ENCODE data around the gene SIAE.

SIAE gene

GRCh38 chr11:124716591-124716990 lies 43.1 kb upstream of the SIAE start:
- TF ChIP-seq CTCF (IDR thresholded peaks at IDR 0.05; ENCODE audit: control insufficient read depth, extremely low read depth, insufficient read depth), result no peak
- DNase-seq (ENCODE audit: low read depth), result no peak
- no peak overlapping the region for H3K4me3 ChIP-seq (ENCODE audit: low read depth, low read length)

- no peak for DNase-seq (ENCODE audit: low read depth)
- TF ChIP-seq CTCF (IDR thresholded peaks at IDR 0.05; ENCODE audit: control insufficient read depth, extremely low read depth, insufficient read depth), result no peak
- no peak overlapping the region for H3K4me3 ChIP-seq (ENCODE audit: low read depth, low read length)
These were observed 38.9 kb upstream of the SIAE start for GRCh38 chr11:124712392-124712791.

GRCh38 chr11:124707829-124708228 lies 34.3 kb upstream of the SIAE start:
- no peak for TF ChIP-seq CTCF (IDR thresholded peaks at IDR 0.05; ENCODE audit: control insufficient read depth, extremely low read depth, insufficient read depth)
- no peak overlapping the region for H3K4me3 ChIP-seq (ENCODE audit: low read depth, low read length)
- no peak for DNase-seq (ENCODE audit: low read depth)

DNA sequence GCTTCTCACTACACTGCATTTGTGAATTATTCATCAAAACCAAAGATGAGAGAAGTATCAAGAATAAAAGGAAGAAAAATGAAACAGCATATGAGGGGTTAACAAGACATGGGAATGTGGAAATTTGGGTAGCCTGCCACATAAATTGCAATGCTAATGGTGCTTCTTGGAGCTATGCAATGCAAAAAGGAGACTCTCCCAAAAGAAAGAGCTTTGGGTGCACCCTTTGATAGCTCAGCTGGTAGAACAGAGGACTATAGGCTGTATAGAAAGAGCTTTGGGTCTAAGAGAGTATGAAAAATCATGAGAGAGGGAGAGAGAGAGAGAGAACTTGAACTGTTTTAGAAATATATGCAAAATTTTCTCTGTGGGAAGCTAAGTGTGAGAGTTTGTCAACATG lies 26.5 kb upstream of the SIAE start:
- DNase-seq (ENCODE audit: low read depth), result no peak
- no peak for TF ChIP-seq CTCF (IDR thresholded peaks at IDR 0.05; ENCODE audit: control insufficient read depth, extremely low read depth, insufficient read depth)
- no peak overlapping the region for H3K4me3 ChIP-seq (ENCODE audit: low read depth, low read length)

- DNase-seq (ENCODE audit: low read depth), result no peak
- no peak for TF ChIP-seq CTCF (IDR thresholded peaks at IDR 0.05; ENCODE audit: control insufficient read depth, extremely low read depth, insufficient read depth)
These were observed 26.0 kb upstream of the SIAE start for GRCh38 chr11:124699547-124699946.

GRCh38 chr11:124693142-124693541 lies 19.6 kb upstream of the SIAE start:
- no peak for TF ChIP-seq CTCF (IDR thresholded peaks at IDR 0.05; ENCODE audit: control insufficient read depth, extremely low read depth, insufficient read depth)
- DNase-seq (ENCODE audit: low read depth), result no peak
- H3K4me3 ChIP-seq (ENCODE audit: low read depth, low read length), result no peak overlapping the region

More at GRCh38 chr11:124699547-124699946, 26.0 kb upstream of the SIAE start:
- H3K4me3 ChIP-seq (ENCODE audit: low read depth, low read length), result no peak overlapping the region

GRCh38 chr11:124682443-124682842 lies 8.9 kb upstream of the SIAE start:
- no peak for DNase-seq (ENCODE audit: low read depth)

More at GRCh38 chr11:124682443-124682842, 8.9 kb upstream of the SIAE start:
- TF ChIP-seq CTCF (IDR thresholded peaks at IDR 0.05; ENCODE audit: control insufficient read depth, extremely low read depth, insufficient read depth), result no peak
- no peak overlapping the region for H3K4me3 ChIP-seq (ENCODE audit: low read depth, low read length)
